Nephron (organoid): ENCODE data around the gene AIG1.

ENCODE experiments used
- H3K27ac Mint-ChIP-seq, 3 experiments: 2 replicates each; pipeline ENCODE4 v1.8.0; 2020; ENCODE audit warnings: mixed read lengths in 3 of 3, mild to moderate bottlenecking in 2 of 3, moderate library complexity in 1 of 3
- H3K27me3 Mint-ChIP-seq: 2 replicates; pipeline ENCODE4 v1.8.0; 2021; ENCODE audit warnings: low read depth, mild to moderate bottlenecking, moderate library complexity, mixed read lengths
- H3K36me3 Mint-ChIP-seq: 2 replicates; pipeline ENCODE4 v1.8.0; 2020; ENCODE audit warnings: low read depth, mixed read lengths
- H3K4me1 Mint-ChIP-seq: 2 replicates; pipeline ENCODE4 v1.8.0; 2020; ENCODE audit warnings: mixed read lengths
- H3K4me3 Mint-ChIP-seq, 3 experiments: 2 replicates each; pipeline ENCODE4 v1.8.0; 2020; ENCODE audit warnings: mild to moderate bottlenecking in 3 of 3, mixed read lengths in 3 of 3, moderate library complexity in 2 of 3
- H3K9me3 Mint-ChIP-seq: 2 replicates; pipeline ENCODE4 v1.8.0; 2020; ENCODE audit warnings: mixed read lengths
- CTCF ChIP-seq, 3 experiments: fragments of 200-600 bp; sonication (generic); IDR thresholded peaks; one replicate each; pipeline ENCODE4 v1.5.0; 2021; ENCODE audit warnings: antibody characterized with exemption in 3 of 3; ENCODE audit not compliant: unreplicated experiment in 3 of 3

AIG1 gene

GRCh38 chr6:143234734-143235133, 174.0 kb downstream of the AIG1 start:
- no peaks in the 10 kb centered on the region for H3K9me3 Mint-ChIP-seq
- peaks cover 5% of the 10 kb centered on the region for H3K27me3 Mint-ChIP-seq
- H3K36me3 Mint-ChIP-seq: no peaks in the 10 kb centered on the region
- no peak overlapping the region for H3K4me3 Mint-ChIP-seq
- no peaks in the 10 kb centered on the region for H3K4me1 Mint-ChIP-seq
- TF ChIP-seq CTCF (IDR thresholded peaks at IDR 0.05; ENCODE audit: unreplicated experiment in 3 of 3): no peak
- H3K27ac Mint-ChIP-seq: no peak overlapping the region

GRCh38 chr6:143236151-143236798, 175.6 kb downstream of the AIG1 start:
- no peak for TF ChIP-seq CTCF (IDR thresholded peaks at IDR 0.05; ENCODE audit: unreplicated experiment in 3 of 3)
- no peak overlapping the region for H3K27ac Mint-ChIP-seq
- no peaks in the 10 kb centered on the region for H3K4me1 Mint-ChIP-seq
- no peak overlapping the region for H3K4me3 Mint-ChIP-seq
- no peaks in the 10 kb centered on the region for H3K36me3 Mint-ChIP-seq
- no peaks in the 10 kb centered on the region for H3K9me3 Mint-ChIP-seq
- H3K27me3 Mint-ChIP-seq: peaks cover 5% of the 10 kb centered on the region

GRCh38 chr6:143238306-143238705, 177.6 kb downstream of the AIG1 start:
- Mint-ChIP-seq H3K27ac (no peak overlapping the region), H3K4me3 (no peak overlapping the region), H3K4me1 (no peaks in the 10 kb centered on the region), H3K27me3 (peaks cover 5% of the 10 kb centered on the region), H3K36me3 (no peaks in the 10 kb centered on the region), H3K9me3 (no peaks in the 10 kb centered on the region)
- TF ChIP-seq CTCF (IDR thresholded peaks at IDR 0.05; ENCODE audit: unreplicated experiment in 3 of 3): no peak

- H3K9me3 Mint-ChIP-seq: peaks cover 4% of the 10 kb centered on the region
- H3K4me3 Mint-ChIP-seq: no peak overlapping the region
- no peak overlapping the region for H3K27ac Mint-ChIP-seq
Observed at GRCh38 chr6:143241111-143241510, 180.4 kb downstream of the AIG1 start.

GRCh38 chr6:143241911-143242310, 181.2 kb downstream of the AIG1 start:
- no peak overlapping the region for H3K27ac Mint-ChIP-seq

More at GRCh38 chr6:143241111-143241510, 180.4 kb downstream of the AIG1 start:
- TF ChIP-seq CTCF (IDR thresholded peaks at IDR 0.05; ENCODE audit: unreplicated experiment in 3 of 3): no peak
- no peaks in the 10 kb centered on the region for H3K4me1 Mint-ChIP-seq
- H3K36me3 Mint-ChIP-seq: peaks cover 7% of the 10 kb centered on the region
- H3K27me3 Mint-ChIP-seq: peaks cover 3% of the 10 kb centered on the region

More at GRCh38 chr6:143241911-143242310, 181.2 kb downstream of the AIG1 start:
- Mint-ChIP-seq H3K27me3 (no peaks in the 10 kb centered on the region), H3K4me1 (no peaks in the 10 kb centered on the region), H3K4me3 (no peak overlapping the region), H3K36me3 (peaks cover 10% of the 10 kb centered on the region), H3K9me3 (peaks cover 8% of the 10 kb centered on the region)
- TF ChIP-seq CTCF (IDR thresholded peaks at IDR 0.05; ENCODE audit: unreplicated experiment in 3 of 3): no peak
